Muscle of leg (tissue), 11 donors: ENCODE data around the gene TBCD. TPM values are rescaled to one million over a fixed set of nuclear protein-coding genes. Genes with fewer than 3 reads are reported as not detected.

ENCODE experiments used
- DNase-seq: peaks from one replicate; pipeline ENCODE4 v3.0.0; 2013
- H3K27ac ChIP-seq: one replicate; pipeline ENCODE4 v1.5.1; 2013; ENCODE audit warnings: mild to moderate bottlenecking, low read length, control low read depth
- H3K27me3 ChIP-seq: one replicate; pipeline ENCODE4 v1.6.1; 2013; ENCODE audit warnings: low read length; ENCODE audit not compliant: control insufficient read depth, insufficient read depth
- H3K36me3 ChIP-seq: one replicate; pipeline ENCODE4 v1.6.1; 2013; ENCODE audit warnings: low read length; ENCODE audit not compliant: control insufficient read depth, insufficient read depth
- H3K4me1 ChIP-seq: one replicate; pipeline ENCODE4 v1.6.1; 2013; ENCODE audit warnings: low read length; ENCODE audit not compliant: control insufficient read depth, insufficient read depth
- H3K4me3 ChIP-seq: one replicate; pipeline ENCODE4 v1.5.1; 2013; ENCODE audit warnings: low read length, control low read depth
- H3K9me3 ChIP-seq: replicated peaks from 2 replicates; pipeline ENCODE4 v1.6.1; 2013; ENCODE audit warnings: low read depth, low read length; ENCODE audit not compliant: control insufficient read depth
- whole genome bisulfite sequencing: methylation state at CpG from one replicate; pipeline ENCODE4 v1.1.5; 2013; ENCODE audit warnings: missing lambda C conversion rate; ENCODE audit not compliant: insufficient coverage; 5-methylcytosine and 5-hydroxymethylcytosine counted together
- polyA plus RNA-seq, 8 donors: library from polyadenylated mRNA; unstranded; fragments of 120-200 nt; gene quantifications; one replicate each; pipeline versions ENCODE4 v1.2.1 to v1.2.3, GENCODE V29; 2013; ENCODE audit warnings: inconsistent platforms in 1 of 8, low replicate concordance in 1 of 8; ENCODE audit not compliant: insufficient read length in 8 of 8, insufficient read depth in 1 of 8
- total RNA-seq: library from RNA; stranded (reverse); fragments of 120-200 nt; gene quantifications from one replicate; pipeline ENCODE4 v1.2.4, GENCODE V29; 2013

Gene TBCD
- total and polyA plus RNA-seq, 9 donors, result 47.8 to 77.4 (median 62.3) TPM

DNA sequence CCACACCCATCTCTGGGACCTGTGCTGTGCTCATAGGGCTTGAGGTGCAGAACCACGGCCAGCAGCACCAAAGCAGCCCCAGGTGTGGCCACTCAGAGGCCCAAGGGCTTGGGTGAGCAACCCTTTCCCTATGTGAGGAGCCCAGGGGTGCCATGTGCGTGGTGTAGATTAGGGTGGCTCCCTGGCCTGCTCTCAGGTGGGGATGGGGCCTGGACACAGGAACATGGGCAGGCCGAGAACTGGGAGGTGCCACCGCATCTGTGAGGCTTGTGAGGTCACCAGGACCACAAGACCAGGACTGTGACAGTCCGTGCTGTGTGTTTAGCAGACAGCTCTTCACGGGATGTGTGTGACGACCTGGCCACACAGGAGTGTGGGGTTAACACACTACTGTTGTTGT lies 191.5 kb downstream of the TBCD start:
- Histone ChIP-seq H3K27me3 (no peaks in the 10 kb centered on the region), H3K9me3 (peaks cover 42% of the 10 kb centered on the region), H3K4me1 (no peaks in the 10 kb centered on the region), H3K36me3 (peaks cover 74% of the 10 kb centered on the region), H3K4me3 (no peak overlapping the region), H3K27ac (no peak overlapping the region)
- no peak for DNase-seq
- 99% methylated on average over 7 of the region's 7 CpGs for WGBS

DNA sequence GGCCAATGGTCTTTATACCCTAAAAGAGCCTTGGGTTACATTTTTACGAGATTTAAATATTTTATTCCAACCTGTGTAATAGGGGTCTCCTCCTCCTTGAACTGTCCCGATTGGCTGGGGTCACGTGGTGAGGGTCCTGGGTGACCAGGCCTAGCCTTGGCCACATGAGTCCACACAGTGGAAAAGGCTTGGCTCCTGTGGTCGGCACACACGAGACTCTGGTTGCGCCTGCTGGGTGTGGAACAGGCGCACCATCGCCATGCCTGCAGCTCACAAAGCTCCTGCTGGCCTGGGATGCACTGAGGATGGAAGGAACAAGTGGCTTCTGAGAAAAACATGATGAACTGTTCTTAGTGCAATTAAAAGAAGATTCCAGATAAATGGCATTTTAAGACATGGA lies 191.9 kb downstream of the TBCD start:
- H3K36me3 ChIP-seq, result peaks cover 69% of the 10 kb centered on the region
- H3K4me1 ChIP-seq, result no peaks in the 10 kb centered on the region
- peaks cover 42% of the 10 kb centered on the region for H3K9me3 ChIP-seq
- H3K27ac ChIP-seq, result no peak overlapping the region
- H3K27me3 ChIP-seq, result no peaks in the 10 kb centered on the region
- H3K4me3 ChIP-seq, result no peak overlapping the region
- WGBS, result 98% methylated on average over 6 of the region's 8 CpGs
- no peak for DNase-seq

DNA sequence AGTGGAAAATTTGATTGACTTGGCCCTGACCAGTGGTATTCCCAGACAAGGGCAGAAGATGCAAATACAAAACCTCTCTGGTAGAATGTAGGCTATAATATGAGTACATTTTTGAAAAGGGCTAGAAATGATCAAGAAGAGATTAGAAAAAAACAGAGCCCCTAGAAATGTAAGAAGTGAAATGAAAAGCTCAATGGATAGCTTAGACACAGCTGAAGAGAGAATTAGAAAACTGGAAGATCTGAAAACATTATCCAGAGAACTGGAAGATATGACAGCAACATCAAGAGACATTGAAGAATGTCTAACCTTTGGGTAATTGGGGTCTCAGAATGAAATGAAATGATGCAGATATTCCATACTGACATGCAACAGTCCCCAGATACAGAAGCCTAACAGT lies 193.1 kb downstream of the TBCD start:
- peaks cover 69% of the 10 kb centered on the region for H3K36me3 ChIP-seq
- peaks cover 50% of the 10 kb centered on the region for H3K9me3 ChIP-seq
- H3K27ac ChIP-seq, result no peak overlapping the region
- H3K27me3 ChIP-seq, result no peaks in the 10 kb centered on the region
- DNase-seq, result no peak
- no peaks in the 10 kb centered on the region for H3K4me1 ChIP-seq
- no peak overlapping the region for H3K4me3 ChIP-seq

DNA sequence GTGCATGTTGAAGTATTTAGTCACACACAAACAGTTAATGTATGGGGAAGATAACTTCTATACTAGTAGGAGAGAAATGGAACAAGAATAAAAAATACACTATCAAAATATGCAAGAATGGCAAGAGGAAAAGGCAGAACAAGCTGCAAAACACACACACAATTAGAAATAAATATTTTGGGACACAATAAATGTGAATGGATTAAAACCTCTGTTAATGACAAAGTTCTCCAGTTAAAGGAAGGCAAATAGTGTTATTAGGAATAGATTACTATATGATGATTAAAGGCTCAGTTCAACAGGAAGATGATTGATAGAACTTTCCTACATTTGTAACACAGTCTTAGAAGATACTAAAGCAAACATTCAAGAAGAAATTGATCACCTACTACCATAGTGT lies 194.2 kb downstream of the TBCD start:
- Histone ChIP-seq H3K9me3 (peaks cover 60% of the 10 kb centered on the region), H3K4me3 (no peak overlapping the region), H3K36me3 (peaks cover 63% of the 10 kb centered on the region), H3K27ac (no peak overlapping the region), H3K4me1 (no peaks in the 10 kb centered on the region), H3K27me3 (no peaks in the 10 kb centered on the region)
- no peak for DNase-seq

DNA sequence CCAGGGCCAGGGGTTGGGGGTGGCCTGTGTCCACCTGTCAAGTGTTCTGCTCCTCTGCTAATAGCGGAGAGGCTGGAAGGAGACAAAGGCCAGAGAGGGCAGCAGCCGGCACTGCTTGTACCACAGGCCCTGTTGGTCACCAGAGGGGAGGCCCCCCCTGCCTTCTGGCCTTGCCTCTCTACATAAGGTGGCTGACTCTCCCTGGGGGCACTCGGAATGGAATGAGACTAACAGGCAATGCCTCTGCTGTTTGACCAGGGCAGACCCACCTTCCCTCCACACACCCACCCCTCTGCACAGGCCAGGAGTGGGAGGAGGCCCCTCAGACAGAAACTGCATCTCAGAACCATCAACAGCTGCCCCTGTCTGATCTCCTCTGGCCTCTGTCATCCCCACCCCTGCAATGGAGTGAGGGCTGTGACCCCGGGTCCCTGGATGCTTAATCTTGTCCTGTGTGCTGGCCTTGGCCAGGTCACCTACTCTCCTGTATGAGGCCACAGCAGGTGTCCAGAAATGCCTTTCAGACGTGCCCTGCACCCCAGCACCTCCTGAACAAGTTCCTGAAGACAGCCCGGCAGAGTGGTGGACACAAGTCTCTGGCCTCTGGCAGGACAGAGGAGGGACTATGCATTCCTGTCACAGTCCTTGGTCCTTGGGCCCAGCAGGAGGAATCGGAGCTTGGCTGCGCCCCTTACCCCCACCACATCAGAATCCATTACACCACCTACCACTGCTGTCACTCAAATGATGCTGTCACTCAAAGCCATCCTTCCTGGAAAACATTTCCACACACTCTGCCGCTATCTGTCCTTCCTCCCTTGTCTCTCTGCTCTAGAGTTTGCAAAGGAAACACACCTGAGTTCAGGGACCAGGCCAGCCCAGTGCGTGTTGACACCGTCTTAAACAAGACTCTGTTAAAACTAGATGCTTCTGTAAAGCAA lies 195.5 kb downstream of the TBCD start:
- H3K27ac ChIP-seq, result no peak overlapping the region
- no peak overlapping the region for H3K4me3 ChIP-seq
- WGBS, result 97% methylated on average over 7 of the region's 11 CpGs
- H3K27me3 ChIP-seq, result no peaks in the 10 kb centered on the region
- H3K4me1 ChIP-seq, result no peaks in the 10 kb centered on the region
- peaks cover 54% of the 10 kb centered on the region for H3K36me3 ChIP-seq
- peaks cover 70% of the 10 kb centered on the region for H3K9me3 ChIP-seq
- no peak for DNase-seq

DNA sequence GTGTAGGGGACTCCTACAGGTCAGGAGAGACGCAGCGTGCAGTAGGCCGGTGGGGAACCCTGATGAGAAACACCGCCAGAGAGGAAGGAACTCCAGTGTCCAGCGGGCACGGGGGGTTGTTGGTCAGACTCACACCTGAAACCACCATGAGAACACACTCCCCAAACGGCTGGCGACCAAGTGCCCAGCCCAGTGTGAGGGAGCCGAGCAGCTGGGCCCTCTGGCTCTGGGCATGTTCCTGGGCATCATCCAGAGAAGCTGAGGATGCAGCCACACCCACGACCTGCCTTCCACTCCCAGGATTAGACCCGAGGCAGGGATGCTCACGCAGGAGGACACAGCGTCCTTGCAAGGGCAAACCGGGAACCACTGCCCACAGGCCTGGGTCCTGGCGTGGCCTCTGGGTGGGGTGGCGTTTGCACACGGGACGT lies 196.2 kb downstream of the TBCD start:
- DNase-seq, result no peak
- H3K4me1 ChIP-seq, result no peaks in the 10 kb centered on the region
- H3K27ac ChIP-seq, result no peak overlapping the region
- no peak overlapping the region for H3K4me3 ChIP-seq
- WGBS, result 96% methylated on average over 18 of the region's 18 CpGs
- H3K36me3 ChIP-seq, result peaks cover 46% of the 10 kb centered on the region
- no peaks in the 10 kb centered on the region for H3K27me3 ChIP-seq
- H3K9me3 ChIP-seq, result peaks cover 70% of the 10 kb centered on the region

DNA sequence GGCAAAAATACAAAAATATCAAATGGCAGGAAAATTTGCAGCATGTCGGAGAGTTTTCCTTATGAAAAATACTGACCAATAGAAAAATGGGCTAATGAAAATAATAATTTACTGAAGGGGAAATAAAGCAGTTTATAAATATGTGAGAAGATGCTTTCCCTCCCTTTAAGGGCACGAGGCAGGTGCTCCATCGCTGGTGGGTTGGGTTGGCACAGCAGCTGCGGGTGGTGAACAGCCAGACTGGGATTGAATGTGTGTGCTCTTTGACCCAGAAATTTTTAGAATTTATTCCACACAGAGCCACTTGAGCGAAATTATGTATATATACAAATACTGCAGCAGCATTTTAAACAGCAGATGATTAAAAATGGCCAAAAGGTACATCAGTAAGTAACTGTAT lies 197.1 kb downstream of the TBCD start:
- no peak for DNase-seq

DNA sequence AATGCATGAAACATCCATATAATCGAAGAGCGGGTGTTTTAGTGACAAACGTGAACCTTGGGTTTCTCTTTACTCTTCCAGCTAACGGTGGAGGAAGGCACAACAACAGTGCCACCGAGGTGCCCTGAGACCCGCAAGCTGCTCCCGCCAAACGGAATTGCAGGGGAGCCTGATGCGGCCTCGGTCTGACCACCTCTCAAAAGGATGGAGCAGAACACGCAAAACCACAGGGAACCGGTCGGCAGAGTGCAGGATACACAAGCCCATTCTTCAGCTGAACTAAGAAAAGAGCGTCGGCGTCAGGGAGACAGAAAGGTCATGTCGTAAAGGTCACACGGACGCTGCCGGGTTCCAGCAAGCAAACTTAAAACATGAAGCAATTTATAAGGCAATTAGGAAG lies 197.5 kb downstream of the TBCD start:
- 98% methylated on average over 18 of the region's 20 CpGs for WGBS
- H3K9me3 ChIP-seq, result peaks cover 61% of the 10 kb centered on the region

More for the DNA sequence above, 197.1 kb downstream of the TBCD start:
- Histone ChIP-seq H3K4me1 (no peaks in the 10 kb centered on the region), H3K9me3 (peaks cover 65% of the 10 kb centered on the region), H3K4me3 (no peak overlapping the region), H3K36me3 (peaks cover 38% of the 10 kb centered on the region), H3K27ac (no peak overlapping the region), H3K27me3 (no peaks in the 10 kb centered on the region)
- 100% methylated on average over 1 of the region's 5 CpGs for WGBS

DNA sequence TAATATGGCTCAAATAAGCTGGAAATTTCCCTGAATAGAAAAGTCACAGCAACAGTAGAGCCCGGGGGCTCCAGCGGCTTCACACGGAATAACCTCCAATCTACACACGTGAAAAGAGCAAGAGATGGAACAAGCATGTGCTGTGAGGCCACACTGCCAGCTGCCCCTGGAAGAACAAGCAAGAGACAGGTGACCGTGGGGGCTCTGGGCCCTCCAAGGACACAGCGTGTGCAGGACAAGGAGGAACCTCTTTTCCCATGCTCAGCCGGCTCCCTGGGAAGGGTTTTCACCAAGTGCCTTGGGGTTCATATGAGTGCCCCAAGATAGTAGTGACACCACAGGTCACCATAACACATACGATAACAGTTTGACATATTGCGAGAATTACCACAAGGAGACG lies 198.1 kb downstream of the TBCD start:
- H3K4me1 ChIP-seq, result no peaks in the 10 kb centered on the region
- no peak overlapping the region for H3K4me3 ChIP-seq
- 99% methylated on average over 8 of the region's 10 CpGs for WGBS
- H3K27ac ChIP-seq, result no peak overlapping the region
- no peak for DNase-seq
- H3K27me3 ChIP-seq, result no peaks in the 10 kb centered on the region
- H3K36me3 ChIP-seq, result peaks cover 32% of the 10 kb centered on the region
- H3K9me3 ChIP-seq, result peaks cover 55% of the 10 kb centered on the region

More for the DNA sequence above, 197.5 kb downstream of the TBCD start:
- H3K4me3 ChIP-seq, result no peak overlapping the region
- no peaks in the 10 kb centered on the region for H3K4me1 ChIP-seq
- peaks cover 34% of the 10 kb centered on the region for H3K36me3 ChIP-seq
- DNase-seq, result no peak
- no peak overlapping the region for H3K27ac ChIP-seq
- no peaks in the 10 kb centered on the region for H3K27me3 ChIP-seq

DNA sequence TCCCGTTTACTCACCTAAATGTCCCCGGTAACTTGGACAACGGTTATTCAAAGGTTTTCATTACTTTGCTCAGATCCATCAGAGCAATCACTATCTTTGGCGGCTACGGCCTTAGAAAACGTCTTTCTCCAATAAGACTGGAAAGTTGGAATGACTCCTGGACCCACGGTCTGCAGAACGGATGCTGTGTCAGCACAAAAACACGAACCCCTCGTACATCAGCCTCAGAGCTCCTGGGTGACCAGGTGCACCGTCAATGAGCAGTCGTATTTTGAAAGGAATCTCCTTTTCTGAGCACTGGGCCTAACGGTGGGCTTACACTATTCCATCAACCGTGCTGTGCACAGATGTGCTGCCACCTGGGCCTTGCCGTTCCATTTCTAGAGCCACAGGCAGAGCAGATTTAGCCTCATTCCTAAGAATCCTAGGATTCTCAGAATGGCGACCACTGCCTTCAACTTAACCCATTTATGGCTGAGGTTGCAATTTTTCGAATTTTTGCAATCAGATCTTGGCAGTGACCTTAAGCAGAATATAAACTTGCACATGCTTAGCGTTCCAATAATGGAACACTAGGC lies 198.7 kb downstream of the TBCD start:
- H3K27me3 ChIP-seq, result no peaks in the 10 kb centered on the region
- H3K27ac ChIP-seq, result no peak overlapping the region
- peaks cover 27% of the 10 kb centered on the region for H3K36me3 ChIP-seq
- H3K4me3 ChIP-seq, result no peak overlapping the region
- DNase-seq, result no peak
- H3K4me1 ChIP-seq, result no peaks in the 10 kb centered on the region
- 93% methylated on average over 18 of the region's 18 CpGs for WGBS
- H3K9me3 ChIP-seq, result peaks cover 48% of the 10 kb centered on the region
